Hematopoietic multipotent progenitor cell treated with erythropoietin and hydrocortisone succinate and interleukin-3 and kit ligand, for 6 days (in vitro differentiated cells): ENCODE results near the gene ARHGDIG.
"Not testable (repeated sequence)": the region's sequence is repeated elsewhere in the genome, so short reads cannot be mapped to it uniquely, and the experiment has no call there.

Source experiments
- DNase-seq: peaks from one replicate; pipeline ENCODE4 v3.0.0-alpha.2; 2015

The ARHGDIG gene

DNA sequence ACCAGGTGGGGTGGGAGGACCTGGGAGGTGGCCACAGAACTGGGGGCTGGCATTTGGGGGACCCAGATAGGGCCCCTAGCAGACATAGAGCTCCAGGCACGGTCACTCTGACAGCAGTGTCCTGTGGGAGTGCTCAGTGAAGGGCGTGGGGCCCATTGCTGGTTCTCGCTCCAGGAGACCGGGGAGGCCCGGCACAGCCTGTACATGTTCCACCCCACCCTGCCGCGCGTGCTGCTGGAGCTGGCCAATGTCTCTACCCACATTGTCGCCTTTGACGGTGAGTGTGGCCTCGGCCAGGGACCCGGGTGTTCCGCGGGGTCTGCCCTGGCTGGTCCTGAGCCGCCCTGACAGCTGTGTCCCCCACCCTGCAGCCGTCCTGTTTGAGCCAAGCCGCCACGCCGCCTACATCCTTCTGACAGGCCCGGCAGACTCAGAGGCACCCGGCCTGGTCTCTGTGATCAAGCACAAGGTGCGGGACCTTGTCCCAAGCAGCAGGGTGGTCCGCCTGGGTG lies 15.9 kb upstream of the ARHGDIG start:
- no peak for DNase-seq

DNA sequence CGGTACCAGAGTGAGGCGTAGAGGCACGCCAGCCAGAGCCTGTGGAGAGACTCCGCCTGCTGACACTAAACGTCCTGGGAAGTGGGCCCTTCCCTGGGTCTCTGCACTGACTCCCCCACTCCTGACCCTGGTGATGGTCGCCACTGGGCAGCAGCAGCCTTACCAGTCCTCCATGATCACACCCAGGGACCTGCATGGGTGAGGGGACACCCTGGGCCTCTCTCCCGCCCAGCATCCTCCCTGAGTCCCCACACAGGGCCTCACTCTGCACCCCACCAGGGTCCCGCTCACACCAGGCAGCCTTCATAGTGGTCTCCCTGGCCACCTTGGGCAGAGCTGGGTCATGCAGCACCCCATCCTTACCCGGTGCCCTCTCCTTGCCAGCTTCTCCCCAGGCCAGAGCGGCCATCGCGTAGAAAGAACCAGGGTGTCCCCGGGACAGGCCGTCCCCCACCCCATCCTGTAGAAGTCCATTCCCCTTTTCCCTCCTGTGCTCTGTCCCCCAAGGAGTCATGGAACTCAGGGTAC lies 15.3 kb upstream of the ARHGDIG start:
- no peak for DNase-seq

DNA sequence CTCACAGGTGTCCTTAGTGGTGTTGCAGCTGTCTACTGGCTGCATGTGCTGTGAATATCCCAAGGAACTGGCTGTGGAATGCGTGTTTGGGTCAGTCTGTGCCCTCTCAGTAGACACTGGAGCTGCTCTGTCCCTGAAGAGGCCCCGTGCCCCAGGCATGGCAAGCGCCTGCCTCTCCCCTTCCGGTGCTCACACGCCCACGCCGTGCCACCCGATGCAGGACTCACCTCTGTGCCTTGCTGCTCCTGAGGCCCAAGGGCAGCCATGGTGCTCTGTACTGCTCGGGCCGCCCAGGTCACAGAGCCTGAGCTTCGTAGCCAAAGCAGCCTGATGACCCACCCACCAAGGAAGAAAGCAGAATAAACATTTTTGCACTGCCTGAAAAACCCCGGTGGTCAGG lies 14.7 kb upstream of the ARHGDIG start:
- DNase-seq, result no peak

DNA sequence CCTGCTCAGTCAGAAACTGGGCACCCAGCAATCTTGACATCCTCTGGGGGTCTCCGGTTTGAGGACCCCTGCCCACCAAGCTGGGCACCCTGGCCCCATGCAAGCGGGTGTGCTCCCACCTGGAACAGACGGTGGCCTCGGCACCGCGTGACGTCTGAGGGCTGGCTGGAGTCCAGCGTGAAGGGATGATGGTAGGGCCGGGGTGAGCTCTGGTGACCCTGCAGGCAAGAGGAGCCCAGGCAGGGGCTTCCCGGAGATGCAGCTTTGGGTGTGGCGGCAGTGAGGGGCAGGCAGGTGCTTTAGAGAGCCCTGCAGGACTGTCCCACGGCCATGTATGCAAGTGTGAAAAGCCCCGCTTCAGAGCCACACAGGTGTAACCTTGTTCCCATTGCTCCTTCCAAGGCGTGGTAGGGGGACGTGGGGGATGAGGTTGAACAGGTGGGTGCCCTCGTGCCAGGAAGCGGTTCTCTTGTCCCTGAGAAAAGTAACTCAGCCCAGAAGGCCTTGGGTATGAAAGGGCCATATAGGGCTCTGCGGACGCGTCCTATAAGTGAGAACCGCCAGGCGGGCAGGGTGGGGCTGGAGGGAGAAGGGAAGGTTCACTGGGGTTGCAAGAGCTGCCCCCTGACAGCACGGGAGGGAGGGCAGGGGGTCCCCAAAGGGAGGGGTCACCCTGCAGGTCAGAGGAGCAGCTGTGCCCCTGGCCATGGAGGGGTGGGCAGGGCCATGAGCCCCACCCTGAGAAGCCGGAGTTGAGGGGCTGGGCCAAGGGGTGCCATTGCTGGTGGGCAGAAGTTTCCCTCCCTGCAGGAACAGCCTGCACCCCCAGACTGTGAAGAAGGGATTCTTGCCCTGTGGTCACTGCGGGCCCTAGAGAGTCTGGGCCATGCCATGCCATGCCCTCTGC lies 13.9 kb upstream of the ARHGDIG start:
- no peak for DNase-seq

DNA sequence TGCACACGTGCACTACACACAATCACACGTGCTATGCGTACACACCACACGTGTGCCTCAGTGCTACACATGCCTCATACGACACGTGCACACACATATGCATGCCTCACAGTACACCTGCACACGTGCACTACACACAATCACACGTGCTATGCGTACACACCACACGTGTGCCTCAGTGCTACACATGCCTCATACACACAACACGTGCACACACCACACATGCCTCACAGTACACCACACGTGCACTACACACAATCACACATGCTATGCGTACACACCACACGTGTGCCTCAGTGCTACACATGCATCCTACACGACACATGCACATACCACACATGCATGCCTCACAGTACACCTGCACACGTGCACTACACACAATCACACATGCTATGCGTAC lies 12.8 kb upstream of the ARHGDIG start:
- not testable (repeated sequence) for DNase-seq

DNA sequence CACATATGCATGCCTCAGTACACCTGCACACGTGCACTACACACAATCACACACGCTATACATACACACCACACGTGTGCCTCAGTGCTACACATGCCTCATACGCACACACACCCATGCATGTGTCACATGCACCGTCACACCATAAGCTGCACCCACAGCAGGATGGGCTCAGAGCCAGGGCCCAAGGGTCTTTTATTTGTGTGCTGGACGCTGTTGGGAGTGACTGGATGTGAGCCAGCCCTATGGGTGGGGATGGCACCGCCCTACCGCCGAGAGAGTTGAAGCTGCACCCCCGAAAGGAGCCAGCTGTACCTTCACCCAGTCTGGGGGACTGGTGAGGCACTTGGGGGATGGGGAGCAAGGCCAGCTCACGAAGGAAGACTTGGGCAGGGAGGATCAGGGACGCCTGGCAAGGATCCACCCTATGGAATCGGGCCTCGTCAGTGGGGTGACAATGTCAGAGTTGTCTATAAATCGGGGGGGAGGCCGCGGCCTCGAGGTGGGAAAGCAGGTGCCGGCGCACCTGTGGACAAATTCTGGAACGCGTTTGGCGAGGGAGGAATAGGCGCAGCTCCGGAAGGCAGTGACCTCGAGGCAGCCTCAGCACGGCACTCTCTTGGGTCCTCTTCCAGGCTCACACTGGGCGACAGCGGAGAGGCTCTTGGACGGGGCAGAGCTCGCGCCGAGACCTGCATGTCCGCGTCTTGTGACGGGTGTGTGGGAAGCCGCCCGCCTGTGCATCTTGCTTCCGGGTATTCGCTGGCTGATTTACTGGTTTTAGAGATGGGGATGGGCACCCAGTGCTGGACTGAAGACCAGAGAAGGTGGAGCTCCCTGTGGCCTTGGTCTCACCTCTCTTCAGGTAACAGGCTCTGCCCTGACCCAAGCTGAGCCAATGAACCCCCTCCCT lies 12.0 kb upstream of the ARHGDIG start:
- DNase-seq, result peak; percentile 74

DNA sequence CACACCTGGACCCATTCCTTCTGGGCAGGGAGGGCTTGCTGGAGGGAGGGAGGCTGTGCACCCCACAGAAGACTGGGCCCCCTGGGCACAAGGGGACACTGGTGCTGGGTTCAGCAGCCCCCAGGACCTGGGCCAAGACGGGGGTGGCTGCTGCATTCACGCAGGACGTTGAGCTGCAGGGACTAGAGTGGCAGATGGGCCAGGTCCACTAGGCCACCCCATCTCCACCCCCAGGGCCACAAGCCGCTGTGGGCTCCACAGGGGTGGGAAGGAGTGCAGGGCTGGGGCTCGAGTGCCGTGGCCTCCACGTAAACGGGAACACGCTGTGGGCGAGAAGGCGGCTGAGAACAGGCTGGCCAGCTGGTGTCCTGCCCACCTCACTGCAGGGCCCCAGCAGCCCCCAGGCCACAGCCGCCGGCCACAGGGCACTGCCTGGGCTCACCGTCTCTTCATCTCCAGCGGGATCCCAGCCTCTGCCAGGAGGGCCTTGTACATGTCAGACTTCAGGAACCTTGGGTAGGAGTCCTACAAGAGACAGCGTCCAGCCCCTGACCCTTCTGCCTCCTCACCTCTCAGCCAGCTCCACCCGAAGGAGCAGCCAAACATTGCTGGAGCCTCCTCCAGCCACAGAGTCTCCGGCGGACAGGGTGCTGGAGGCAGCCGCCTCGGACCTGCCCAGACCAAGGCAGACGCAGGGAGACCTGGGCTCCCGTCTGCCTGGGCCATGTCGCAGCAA lies 11.2 kb upstream of the ARHGDIG start:
- no peak for DNase-seq

DNA sequence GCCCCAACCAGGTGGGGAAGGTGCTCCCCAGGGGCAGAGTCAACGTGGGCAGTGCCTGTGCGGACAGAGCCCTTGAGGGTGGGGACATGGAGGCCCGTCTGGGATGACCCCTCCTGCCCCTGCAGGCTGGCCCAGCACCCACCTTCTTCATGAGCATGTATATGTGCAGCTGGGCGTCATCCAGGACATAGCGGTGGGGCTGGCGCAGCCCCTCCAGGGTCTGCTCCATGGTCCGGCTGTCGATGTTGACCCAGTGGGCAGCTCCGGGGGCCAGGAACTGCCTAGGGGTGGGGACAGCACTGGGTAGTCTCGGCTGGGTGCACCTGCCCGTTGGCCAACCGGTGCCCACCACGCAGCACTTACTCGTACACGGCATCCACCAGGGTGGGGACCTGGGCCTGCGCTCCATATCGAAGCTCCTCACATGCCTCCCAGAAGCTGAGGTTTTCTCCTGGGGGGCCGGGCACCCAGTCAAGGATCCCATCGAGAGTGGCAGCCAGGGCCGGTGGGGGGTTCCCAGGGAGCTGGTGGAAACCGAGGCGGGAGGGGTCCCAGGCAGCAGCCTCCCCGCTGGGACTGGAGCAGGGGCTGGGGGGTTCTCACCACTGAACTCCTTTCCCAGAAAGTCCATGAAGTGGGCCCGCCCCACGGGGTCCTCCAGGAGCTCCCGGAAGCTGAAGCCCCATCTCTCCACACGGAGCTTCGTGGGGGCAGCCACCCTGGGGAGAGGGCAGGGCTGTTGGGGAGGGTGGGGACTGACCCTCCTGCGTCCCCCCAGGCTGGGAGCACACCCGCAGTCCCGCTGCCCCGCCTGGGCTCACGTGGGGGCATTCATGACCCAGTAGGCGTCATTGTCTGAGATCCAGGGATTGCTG lies 9.8 kb upstream of the ARHGDIG start:
- DNase-seq, result no peak

DNA sequence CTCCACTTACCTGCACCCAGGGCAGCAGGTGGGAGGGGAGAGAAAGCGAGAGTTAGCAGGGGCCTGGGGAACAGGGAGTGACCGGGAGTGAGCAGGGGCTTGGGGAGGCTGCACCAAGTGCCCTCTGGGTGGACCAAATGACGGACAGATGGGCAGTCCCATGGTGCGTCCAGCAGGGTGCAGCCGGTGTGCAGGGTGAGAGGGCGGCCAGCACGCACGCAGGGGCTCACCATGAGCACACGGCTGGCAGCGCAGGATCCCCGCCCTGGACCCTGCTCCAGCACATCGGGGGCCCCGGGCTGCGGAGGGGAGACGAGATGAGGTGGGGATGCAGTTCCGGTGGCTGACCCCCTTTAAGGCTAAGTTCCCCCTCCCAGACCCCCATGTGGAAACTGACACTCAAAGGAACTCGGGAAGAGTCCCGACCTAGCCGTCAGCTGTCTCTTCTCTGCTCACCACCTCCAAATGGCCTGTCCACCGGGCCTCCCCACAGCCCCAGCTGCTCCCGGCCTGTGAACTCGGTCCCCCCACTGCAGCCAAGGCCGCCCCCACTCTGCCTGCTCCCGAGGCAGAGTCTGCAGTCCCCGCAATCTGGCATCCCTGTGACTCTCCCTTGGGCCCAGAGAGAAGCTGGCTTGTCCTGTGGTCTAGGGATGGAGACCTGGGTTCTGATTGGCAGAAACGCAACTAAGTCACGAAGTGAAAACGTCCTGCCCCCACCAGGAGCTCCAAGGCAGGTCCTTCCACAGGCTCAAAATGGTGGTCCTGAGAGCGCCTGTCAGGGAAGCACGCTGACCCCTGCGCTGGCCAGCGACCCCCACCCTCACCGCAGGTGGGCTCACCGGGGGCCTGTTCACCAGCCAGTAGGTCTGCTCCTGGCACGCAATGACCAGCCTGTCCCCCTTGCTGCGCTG lies 7.5 kb upstream of the ARHGDIG start:
- DNase-seq, result no peak

DNA sequence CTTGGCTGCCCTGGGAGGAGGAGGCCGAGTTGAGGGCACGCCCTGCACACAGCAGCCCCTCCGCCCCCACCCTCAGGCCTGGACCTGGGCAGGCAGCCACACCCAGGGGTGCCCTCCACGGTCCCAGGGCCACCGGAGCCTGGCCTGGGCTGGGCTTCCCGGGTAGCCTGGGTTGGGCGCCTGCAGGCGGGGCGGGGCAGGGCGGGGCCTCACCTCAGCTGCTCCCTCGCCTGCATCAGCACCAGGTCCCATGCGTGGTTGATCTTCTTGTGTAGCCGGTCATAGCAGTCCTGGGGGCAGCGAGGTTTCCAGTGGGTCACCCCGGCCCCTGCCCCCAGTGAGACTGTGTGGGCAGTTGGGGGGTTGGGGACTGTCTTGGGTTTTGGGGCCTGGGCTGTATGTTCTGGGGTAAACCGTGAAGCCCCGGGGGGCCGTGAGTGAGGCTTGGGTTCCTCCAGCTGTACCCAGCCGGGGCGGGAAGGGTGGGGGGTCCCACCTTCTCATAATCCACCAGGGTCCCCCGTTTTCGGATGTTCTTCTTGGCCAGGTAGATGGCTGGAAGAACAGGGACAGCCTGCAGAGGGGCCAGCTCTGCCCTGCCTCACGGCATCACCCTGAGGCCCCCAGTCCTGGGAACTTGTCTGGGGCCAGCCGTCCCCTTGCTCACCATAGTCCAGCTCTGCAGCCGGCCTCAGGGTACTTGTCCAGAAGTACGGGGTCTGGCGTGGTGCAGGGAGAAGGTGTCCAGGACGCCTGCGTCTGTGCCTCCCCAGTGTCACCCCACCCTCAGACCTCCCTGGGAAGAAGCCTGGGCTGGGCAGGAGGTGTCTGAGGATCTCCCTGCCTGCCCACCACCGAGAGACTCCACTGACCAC lies 6.6 kb upstream of the ARHGDIG start:
- peak; percentile 45 for DNase-seq

DNA sequence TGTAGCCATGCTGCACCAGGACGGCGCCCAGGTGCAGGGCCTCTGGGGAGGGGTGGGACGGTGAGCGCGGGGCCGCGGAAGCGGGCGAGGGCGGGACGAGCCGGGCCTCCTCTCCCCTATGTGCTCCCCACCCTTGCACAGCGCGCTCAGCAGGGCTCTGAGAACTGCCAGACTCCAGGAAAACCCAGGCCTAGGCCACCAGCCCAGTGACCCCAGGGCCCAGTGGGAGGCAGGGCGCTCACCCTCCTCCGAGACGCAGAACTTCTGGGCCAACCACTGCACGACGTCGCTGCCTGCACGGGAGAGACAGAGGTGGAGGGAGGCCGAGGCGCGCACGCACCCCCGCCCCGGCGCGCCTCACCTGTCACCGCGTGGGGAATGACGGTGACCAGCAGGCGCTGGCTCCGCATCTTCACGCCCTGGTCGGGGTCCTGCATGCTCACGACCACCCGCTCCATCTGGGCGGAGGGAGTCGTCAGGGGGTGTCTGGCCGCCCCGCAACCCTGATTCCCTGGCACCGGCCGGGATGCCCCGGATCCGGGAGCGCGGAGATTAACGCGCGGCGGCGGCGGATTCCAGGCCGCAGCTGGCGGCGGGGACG lies 5.2 kb upstream of the ARHGDIG start:
- DNase-seq, result no peak

DNA sequence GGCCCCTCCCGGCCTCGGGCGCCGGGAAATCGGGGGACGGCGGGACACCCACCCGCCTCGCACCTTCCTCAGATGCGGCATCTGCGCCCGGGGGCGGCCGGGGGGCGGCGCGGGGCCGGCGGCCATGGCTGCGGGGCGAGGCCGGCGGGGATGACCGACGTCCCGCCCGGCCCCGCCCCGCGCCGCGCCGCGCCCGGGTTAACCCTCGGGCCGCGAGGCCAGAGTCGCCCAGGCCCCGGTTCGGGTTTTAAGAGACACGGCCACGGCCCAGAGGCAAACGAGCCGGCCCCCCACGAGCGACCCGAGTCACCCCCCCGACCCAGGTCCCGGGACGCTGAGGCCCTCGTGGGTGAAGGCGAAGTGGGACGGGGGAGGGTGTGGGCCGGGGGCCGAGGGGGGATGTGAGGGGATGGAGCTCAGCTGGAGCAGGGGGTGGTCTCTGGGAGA lies 4.6 kb upstream of the ARHGDIG start, which contains the start of gene RGS11:
Gene RGS11 (minus strand): TSS at position 159 of the 447 bp plus-strand sequence. CDS start 33 bp downstream, at position 126.
- DNase-seq, result no peak

DNA sequence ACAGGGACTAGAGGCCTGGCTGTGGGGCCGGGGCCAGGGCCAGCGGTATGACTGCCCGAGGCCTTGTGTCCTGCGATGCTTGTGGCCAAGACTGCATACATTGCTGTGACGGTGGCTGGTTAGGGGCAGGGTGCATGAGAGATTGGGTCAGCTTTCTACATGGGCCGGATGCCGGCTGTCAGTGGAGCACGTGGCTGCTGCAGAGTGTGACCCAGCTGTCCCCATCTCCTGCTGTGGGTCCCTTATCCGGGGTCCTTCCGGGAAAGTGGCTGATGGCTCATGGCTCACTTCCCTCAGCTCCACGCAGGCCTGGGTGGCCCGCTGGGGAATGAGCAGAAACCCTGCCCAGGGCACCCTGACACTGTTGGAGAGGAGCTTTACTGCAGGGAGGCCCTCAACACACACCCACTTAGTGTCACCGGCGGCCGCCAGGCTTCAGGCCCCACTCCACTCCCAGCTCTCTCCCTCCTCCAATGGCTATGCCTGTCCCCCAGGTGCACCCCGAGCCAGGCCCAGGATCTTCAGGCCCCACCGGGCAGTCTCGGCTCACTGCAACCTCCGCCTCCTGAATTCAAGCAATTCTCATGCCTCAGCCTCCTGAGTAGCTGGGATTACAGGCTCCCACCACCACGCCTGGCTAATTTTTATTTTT lies 3.8 kb upstream of the ARHGDIG start:
- no peak for DNase-seq

DNA sequence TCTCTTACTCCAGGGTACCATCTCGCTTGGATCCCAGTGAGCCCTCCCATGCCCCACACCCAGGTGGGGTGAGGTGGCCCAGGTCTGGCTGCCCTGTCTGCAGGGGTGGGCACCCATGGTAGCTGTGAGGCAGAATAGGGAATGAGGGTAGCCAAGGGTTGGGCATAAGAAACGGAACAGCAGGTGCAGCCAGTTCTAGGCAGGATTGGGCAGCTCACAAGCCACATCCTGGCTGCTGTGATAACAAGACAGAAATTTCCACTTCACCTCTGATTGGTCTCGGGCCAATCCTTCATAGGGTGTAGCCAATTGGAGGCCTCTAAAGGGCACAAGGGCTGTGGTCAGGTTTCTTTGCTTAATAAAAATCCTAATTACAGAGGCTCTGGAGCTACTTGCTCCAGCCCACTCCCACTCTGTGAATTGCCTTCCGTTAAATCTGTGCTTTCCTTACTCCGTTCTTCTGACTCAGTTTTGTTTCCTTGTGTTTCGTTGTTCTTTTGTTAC lies 1.5 kb upstream of the ARHGDIG start:
- DNase-seq, result peak; percentile 97

DNA sequence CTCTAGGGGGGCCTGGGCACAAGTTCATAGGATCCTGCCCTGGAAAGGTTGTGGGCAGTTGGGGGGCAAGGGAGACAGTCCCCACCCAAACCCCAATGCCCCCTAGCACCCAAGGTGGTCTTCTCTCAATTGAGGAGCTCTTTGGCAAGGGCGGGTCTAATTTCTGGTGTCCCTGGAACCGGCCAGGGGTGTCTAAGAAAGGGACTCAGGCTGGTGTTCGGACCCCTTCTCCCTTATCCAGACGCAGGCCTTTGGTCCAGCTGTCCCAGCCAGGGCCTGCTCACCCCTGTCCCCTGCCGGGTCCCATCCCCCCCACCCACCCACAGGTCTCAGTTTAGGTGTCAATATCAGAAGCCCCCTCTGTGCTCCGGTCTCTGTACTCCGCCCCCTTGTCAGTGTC lies 860 bp upstream of the ARHGDIG start:
- DNase-seq, result no peak

DNA sequence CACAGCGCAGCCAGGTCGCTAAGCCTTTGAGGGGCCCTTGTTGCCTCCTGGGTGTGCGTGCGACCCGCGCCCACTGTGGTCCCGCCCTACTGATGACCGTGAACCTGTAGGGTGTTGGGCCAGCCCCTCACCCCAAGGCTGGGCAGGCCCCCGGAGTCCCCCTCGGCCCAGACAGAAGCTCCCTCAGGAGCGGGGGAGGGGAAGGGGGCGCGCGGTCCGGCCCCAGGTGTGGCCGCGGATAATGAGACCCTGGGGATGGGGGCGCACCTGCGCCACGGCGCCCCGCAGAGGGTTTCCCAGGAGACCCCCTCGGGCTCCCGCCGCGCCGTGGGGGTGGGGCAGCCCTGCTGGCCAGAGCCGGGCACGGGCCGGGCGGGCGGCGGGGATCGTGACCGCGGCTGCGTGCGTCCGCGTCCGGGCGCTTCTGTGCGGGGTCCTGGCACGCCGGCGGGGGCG lies 358 bp upstream of the ARHGDIG start:
- DNase-seq, result no peak

DNA sequence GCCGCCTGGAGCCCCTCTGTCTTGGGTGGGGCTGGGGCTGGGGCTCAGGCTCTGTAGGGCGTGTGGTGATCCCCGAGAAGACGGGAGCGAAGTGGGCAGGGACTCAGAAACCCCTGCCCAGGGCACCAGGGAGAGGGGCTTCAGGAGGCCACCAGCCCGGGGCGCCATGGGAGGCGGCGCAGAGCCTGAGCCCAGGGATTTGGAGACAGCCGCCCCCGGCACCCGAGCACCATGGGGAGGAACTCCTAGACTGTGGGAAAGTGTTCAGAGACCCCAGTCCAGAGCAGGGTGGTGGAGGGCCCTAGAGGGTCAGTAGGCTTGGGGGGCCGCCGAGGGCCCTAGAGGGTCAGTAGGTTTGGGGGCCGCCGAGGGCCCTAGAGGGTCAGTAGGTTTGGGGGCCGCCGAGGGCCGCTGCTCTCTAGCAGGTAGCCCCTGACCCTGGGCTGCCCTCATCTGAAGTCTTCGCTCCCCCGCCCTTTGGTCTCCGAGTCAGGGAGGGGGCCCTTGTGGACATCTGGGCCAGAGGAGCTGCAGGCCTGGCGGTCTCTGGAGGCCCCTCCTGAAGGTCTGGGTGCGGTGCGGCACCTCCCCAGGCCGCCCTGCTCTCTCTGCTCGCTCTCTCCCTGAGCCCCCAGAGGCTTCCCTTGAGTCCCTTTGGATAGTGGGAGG lies 734 bp downstream of the ARHGDIG start:
- DNase-seq, result no peak
